Mammary epithelial cell (primary cell): Measurements from ENCODE around the gene MRS2.

ENCODE experiments used
- EZH2 ChIP-seq: IDR thresholded peaks from 2 replicates; pipeline ENCODE4 v1.6.1; 2012; ENCODE audit warnings: low read length, inconsistent platforms, borderline replicate concordance
- TF ChIP-seq, protein P1 (sequence below), 2 donors: IDR thresholded peaks in 1 of 2; conservative IDR thresholded peaks in 1 of 2; 2 replicates each; pipeline ENCODE4 v1.5.1; 2011 to 2012; ENCODE audit warnings: inconsistent platforms in 2 of 2, low read length in 2 of 2, mild to moderate bottlenecking in 2 of 2, control low read depth in 1 of 2, low read depth in 1 of 2; ENCODE audit not compliant: insufficient read depth in 1 of 2; ENCODE audit errors: extremely low read depth in 1 of 2

DNA sequence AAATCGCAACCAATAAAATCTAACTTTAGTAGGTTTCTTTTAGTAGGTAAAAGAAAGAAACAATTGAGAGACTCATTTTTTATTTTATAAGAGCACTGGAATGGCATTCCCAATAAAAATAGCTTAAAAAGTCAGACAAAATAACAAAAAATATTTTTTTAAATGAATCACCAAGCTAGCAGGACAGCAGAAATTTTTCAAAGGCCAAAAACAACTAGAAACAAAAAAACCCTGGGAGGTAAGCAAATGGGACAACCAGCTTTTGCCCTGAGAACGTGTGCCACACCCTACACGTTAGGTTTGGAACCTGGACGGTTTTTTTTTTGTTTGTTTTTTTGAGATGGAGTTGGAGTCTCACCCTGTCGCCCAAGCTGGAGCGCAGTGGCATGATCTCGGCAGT lies 67.1 kb downstream of the MRS2 start:
- TF ChIP-seq, protein P1, sequence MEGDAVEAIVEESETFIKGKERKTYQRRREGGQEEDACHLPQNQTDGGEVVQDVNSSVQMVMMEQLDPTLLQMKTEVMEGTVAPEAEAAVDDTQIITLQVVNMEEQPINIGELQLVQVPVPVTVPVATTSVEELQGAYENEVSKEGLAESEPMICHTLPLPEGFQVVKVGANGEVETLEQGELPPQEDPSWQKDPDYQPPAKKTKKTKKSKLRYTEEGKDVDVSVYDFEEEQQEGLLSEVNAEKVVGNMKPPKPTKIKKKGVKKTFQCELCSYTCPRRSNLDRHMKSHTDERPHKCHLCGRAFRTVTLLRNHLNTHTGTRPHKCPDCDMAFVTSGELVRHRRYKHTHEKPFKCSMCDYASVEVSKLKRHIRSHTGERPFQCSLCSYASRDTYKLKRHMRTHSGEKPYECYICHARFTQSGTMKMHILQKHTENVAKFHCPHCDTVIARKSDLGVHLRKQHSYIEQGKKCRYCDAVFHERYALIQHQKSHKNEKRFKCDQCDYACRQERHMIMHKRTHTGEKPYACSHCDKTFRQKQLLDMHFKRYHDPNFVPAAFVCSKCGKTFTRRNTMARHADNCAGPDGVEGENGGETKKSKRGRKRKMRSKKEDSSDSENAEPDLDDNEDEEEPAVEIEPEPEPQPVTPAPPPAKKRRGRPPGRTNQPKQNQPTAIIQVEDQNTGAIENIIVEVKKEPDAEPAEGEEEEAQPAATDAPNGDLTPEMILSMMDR (conservative IDR thresholded peaks at IDR 0.05 in 1 of 2, IDR thresholded peaks at IDR 0.05 in 1 of 2; ENCODE audit: extremely low read depth in 1 of 2, insufficient read depth in 1 of 2, low read depth in 1 of 2, low read length in 2 of 2), result no peak
- no peak for TF ChIP-seq EZH2
